Gastroesophageal sphincter (tissue), 4 donors: ENCODE measurements around the gene ZMIZ1. TPM values are rescaled to one million over a fixed set of nuclear protein-coding genes. Genes with fewer than 3 reads are reported as not detected.
A peak's percentile ranks its signal among the peaks of the same experiment; 100 is the strongest.

ENCODE experiments used
- ATAC-seq: fragments of 150-250 bp; one replicate; pipeline ENCODE4 v1.9.1; 2016; ENCODE audit warnings: mild to moderate bottlenecking, moderate library complexity
- H3K27ac ChIP-seq, 4 donors: fragments of 200-600 bp; sonication (generic) in 3 of 4; 1 replicate in 3 of 4; 2 replicates in 1 of 4; pipeline ENCODE4 v1.5.1; 2016 to 2019
- H3K27me3 ChIP-seq: fragments of 200-600 bp; sonication (generic); one replicate; pipeline ENCODE4 v1.5.1; 2019
- H3K36me3 ChIP-seq, 2 donors: fragments of 200-600 bp; sonication (generic); one replicate each; pipeline ENCODE4 v1.5.1; 2019; ENCODE audit warnings: control low read depth in 1 of 2
- H3K4me1 ChIP-seq, 3 donors: fragments of 200-600 bp; sonication (generic); 1 replicate in 2 of 3; 2 replicates in 1 of 3; pipeline ENCODE4 v1.5.1; 2016 to 2019; ENCODE audit warnings: control low read depth in 2 of 3
- H3K4me3 ChIP-seq, 2 donors: fragments of 200-600 bp; sonication (generic); one replicate each; pipeline ENCODE4 v1.5.1; 2019; ENCODE audit warnings: mild to moderate bottlenecking in 1 of 2, moderate library complexity in 1 of 2
- H3K9me3 ChIP-seq, 3 donors: fragments of 200-600 bp; sonication (generic); one replicate each; pipeline ENCODE4 v1.5.1; 2017 to 2019; ENCODE audit warnings: control low read depth in 2 of 3
- CTCF ChIP-seq, 4 experiments: fragments of 200-600 bp in 2 of 4; fragments of 450-650 bp in 2 of 4; sonication (generic) in 1 of 4; IDR thresholded peaks; one replicate each; pipeline ENCODE4 v1.5.1; 2017 to 2019; ENCODE audit warnings: antibody characterized with exemption in 4 of 4, mild to moderate bottlenecking in 2 of 4, moderate library complexity in 2 of 4
- EP300 ChIP-seq: sonication (generic); formaldehyde crosslinking; IDR thresholded peaks from one replicate; pipeline ENCODE4 v1.6.1; 2017; ENCODE audit warnings: antibody characterized with exemption, mild to moderate bottlenecking
- POLR2A ChIP-seq, 2 donors: fragments of 450-650 bp; IDR thresholded peaks; one replicate each; pipeline ENCODE4 v1.6.1; 2017; ENCODE audit warnings: antibody characterized with exemption in 2 of 2, mild to moderate bottlenecking in 2 of 2, moderate library complexity in 1 of 2
- POLR2AphosphoS5 ChIP-seq: sonication (generic); formaldehyde crosslinking; IDR thresholded peaks from one replicate; pipeline ENCODE4 v1.6.1; 2017; ENCODE audit warnings: antibody characterized with exemption
- WGBS, 2 donors: methylation state at CpG; one replicate each; pipeline ENCODE4 v1.1.5; 2018; ENCODE audit warnings: low coverage in 1 of 2; 5-methylcytosine and 5-hydroxymethylcytosine counted together
- total RNA-seq, 4 donors: library from RNA; depleted of rRNA; stranded (reverse); fragments of >200 nt; gene quantifications; one replicate each; pipeline ENCODE4 v1.1.0, GENCODE V29; 2016

ZMIZ1 gene
- total RNA-seq, 4 donors from 2014 or later = 36.3 to 79.2 (median 67.1) TPM

GRCh38 chr10:79260811-79261740, 192.3 kb downstream of the ZMIZ1 start:
- TF ChIP-seq POLR2A (IDR thresholded peaks at IDR 0.05) (no peak), EP300 (no peak), CTCF (IDR thresholded peaks at IDR 0.05) (no peak), POLR2AphosphoS5 (peak; percentile 24)
- ATAC-seq = peak; percentile 59

DNA sequence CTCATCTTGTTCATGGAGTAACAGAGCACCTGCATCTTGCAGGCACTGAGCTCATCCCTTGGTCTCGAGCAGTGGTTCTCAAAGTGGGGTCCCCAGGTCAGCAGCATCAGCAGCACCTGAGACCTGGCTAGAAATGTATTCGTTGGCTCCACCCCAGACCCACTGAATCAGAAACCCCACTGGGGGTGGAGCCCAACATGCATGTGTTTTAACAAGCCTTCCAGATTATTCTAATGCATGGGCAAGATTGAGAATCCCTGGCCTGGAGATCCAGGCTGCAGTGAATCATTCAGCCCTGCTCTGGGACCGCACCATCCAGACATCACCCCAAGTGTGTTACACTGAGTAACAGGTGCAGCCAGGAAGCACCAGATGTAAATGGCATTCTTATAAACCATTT, 193.4 kb downstream of the ZMIZ1 start:
- H3K4me1 ChIP-seq = peaks cover 0 to 98% (median 43%) of the 10 kb centered on the region in 3 donors
- ATAC-seq = no peak

More at GRCh38 chr10:79260811-79261740, 192.3 kb downstream of the ZMIZ1 start:
- 42 to 69% methylated on average over 2 to 6 of the region's 24 CpGs for WGBS, 2 donors
- Histone ChIP-seq H3K36me3 (peaks cover 0 to 20% of the 10 kb centered on the region in 2 donors), H3K27me3 (no peaks in the 10 kb centered on the region), H3K4me3 (no peak overlapping the region), H3K4me1 (peaks cover 0 to 89% (median 32%) of the 10 kb centered on the region in 3 donors), H3K9me3 (no peaks in the 10 kb centered on the region), H3K27ac (peak overlapping the region; percentile 30 to 79 (median 72))

GRCh38 chr10:79262959-79263746, 194.4 kb downstream of the ZMIZ1 start:
- WGBS, 2 donors = 93 to 95% methylated on average over 7 to 9 of the region's 18 CpGs
- Histone ChIP-seq H3K36me3 (peaks cover 0 to 13% of the 10 kb centered on the region in 2 donors), H3K9me3 (no peaks in the 10 kb centered on the region), H3K4me3 (no peak overlapping the region), H3K27ac (no peak overlapping the region), H3K27me3 (no peaks in the 10 kb centered on the region), H3K4me1 (peaks cover 0 to 98% (median 51%) of the 10 kb centered on the region in 3 donors)
- no peak for ATAC-seq
- no peak for TF ChIP-seq POLR2A (IDR thresholded peaks at IDR 0.05)
- no peak for TF ChIP-seq CTCF (IDR thresholded peaks at IDR 0.05)
- no peak for TF ChIP-seq EP300
- TF ChIP-seq POLR2AphosphoS5 = no peak

More for the DNA sequence above, 193.4 kb downstream of the ZMIZ1 start:
- WGBS, 2 donors = no CpG with 5 or more reads among the region's 3 CpGs
- Histone ChIP-seq H3K4me3 (no peak overlapping the region), H3K9me3 (no peaks in the 10 kb centered on the region), H3K27me3 (no peaks in the 10 kb centered on the region), H3K27ac (peak overlapping the region in 1 of 4 donors; percentile 79), H3K36me3 (peaks cover 0 to 10% of the 10 kb centered on the region in 2 donors)
- no peak for TF ChIP-seq POLR2A (IDR thresholded peaks at IDR 0.05)
- TF ChIP-seq CTCF (IDR thresholded peaks at IDR 0.05) = no peak
- no peak for TF ChIP-seq EP300
- TF ChIP-seq POLR2AphosphoS5 = no peak

DNA sequence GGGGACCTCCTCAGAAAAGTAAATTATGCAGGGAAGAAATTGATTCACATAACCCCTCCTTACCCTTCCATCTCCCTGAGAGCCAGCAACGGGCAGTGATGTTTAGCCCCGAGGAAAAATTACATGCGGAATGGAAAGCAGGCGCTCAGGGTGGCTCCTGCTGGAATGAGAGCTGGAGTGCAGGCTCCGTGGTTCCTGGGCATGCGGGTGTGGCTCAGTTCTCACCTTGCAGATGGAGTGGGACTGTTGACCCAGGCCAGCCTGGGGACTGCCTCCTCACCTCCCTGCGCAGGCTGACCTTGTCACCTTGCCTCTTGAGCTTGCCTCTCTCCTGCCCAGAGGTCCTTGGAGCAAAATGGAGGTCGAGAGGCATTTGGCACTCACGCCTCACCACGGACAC, 195.2 kb downstream of the ZMIZ1 start:
- no peaks in the 10 kb centered on the region for H3K27me3 ChIP-seq
- ATAC-seq = no peak
- 88% methylated on average over 9 of the region's 10 CpGs; no CpG with 5 or more reads in 1 of the 2 donors for WGBS, 2 donors
- peaks cover 0 to 21% of the 10 kb centered on the region in 2 donors for H3K36me3 ChIP-seq
- H3K4me1 ChIP-seq = peaks cover 0 to 98% (median 51%) of the 10 kb centered on the region in 3 donors
- TF ChIP-seq POLR2A (IDR thresholded peaks at IDR 0.05) = no peak
- no peak for TF ChIP-seq POLR2AphosphoS5
- TF ChIP-seq CTCF (IDR thresholded peaks at IDR 0.05) = no peak
- TF ChIP-seq EP300 = no peak
- H3K27ac ChIP-seq = peak overlapping the region in 1 of 4 donors; percentile 70
- H3K4me3 ChIP-seq = no peak overlapping the region
- H3K9me3 ChIP-seq = no peaks in the 10 kb centered on the region
